GM21381 (cell line): ENCODE measurements around the gene ACOT7.
"Not testable (repeated sequence)": the region's sequence is repeated elsewhere in the genome, so short reads cannot be mapped to it uniquely, and the experiment has no call there.

Experiments
- ATAC-seq: cut with Tn5 transposase; IDR thresholded peaks from one replicate; pipeline ENCODE4 v1.9.1; 2021; ENCODE audit warnings: mild to moderate bottlenecking, moderate library complexity; ENCODE audit not compliant: unreplicated experiment

The ACOT7 gene

GRCh38 chr1:6365047-6365446, 28.5 kb downstream of the ACOT7 start:
- no peak for ATAC-seq

- ATAC-seq, result not testable (repeated sequence)
Observed at GRCh38 chr1:6363085-6363884, 30.3 kb downstream of the ACOT7 start.

GRCh38 chr1:6361124-6361775, 32.3 kb downstream of the ACOT7 start:
- ATAC-seq, result no peak

- ATAC-seq, result no peak
Observed at GRCh38 chr1:6360517-6361070, 33.0 kb downstream of the ACOT7 start.

- peak; percentile 26 for ATAC-seq
Observed at GRCh38 chr1:6360117-6360496, 33.5 kb downstream of the ACOT7 start.

- ATAC-seq, result peak; percentile 87
Observed at GRCh38 chr1:6359216-6360116, 34.1 kb downstream of the ACOT7 start.

GRCh38 chr1:6358757-6359201, 34.8 kb downstream of the ACOT7 start:
- no peak for ATAC-seq

GRCh38 chr1:6358144-6358624, 35.4 kb downstream of the ACOT7 start:
- no peak for ATAC-seq

- no peak for ATAC-seq
Observed at GRCh38 chr1:6357243-6357936, 36.2 kb downstream of the ACOT7 start.

- no peak for ATAC-seq
Observed at GRCh38 chr1:6355621-6356020, 37.9 kb downstream of the ACOT7 start.

- ATAC-seq, result no peak
Observed at GRCh38 chr1:6354659-6355317, 38.8 kb downstream of the ACOT7 start.

GRCh38 chr1:6353955-6354658, 39.5 kb downstream of the ACOT7 start:
- no peak for ATAC-seq

GRCh38 chr1:6353619-6353954, 40.0 kb downstream of the ACOT7 start:
- ATAC-seq, result no peak

- ATAC-seq, result no peak
Observed at GRCh38 chr1:6352138-6352563, 41.4 kb downstream of the ACOT7 start.

- no peak for ATAC-seq
Observed at GRCh38 chr1:6351480-6352137, 42.0 kb downstream of the ACOT7 start.

- no peak for ATAC-seq
Observed at GRCh38 chr1:6350416-6351088, 43.0 kb downstream of the ACOT7 start.

- ATAC-seq, result no peak
Observed at GRCh38 chr1:6349254-6349943, 44.2 kb downstream of the ACOT7 start.
